Adrenal gland (tissue), 12 donors: Measurements from ENCODE around the gene GALNTL6. TPM values are rescaled to one million over a fixed set of nuclear protein-coding genes. Genes with fewer than 3 reads are reported as not detected.
"Not testable (repeated sequence)": the region's sequence is repeated elsewhere in the genome, so short reads cannot be mapped to it uniquely, and the experiment has no call there.

Experiments used
- DNase-seq, 7 donors: peaks; one replicate each; pipeline ENCODE4 v3.0.0-alpha.2; 2019 to 2020
- H3K27ac ChIP-seq, 5 donors: fragments of 200-600 bp; sonication (generic) in 4 of 5; 1 replicate in 3 of 5; 2 replicates in 2 of 5; pipeline versions ENCODE4 v1.5.1 to v1.8.0; 2016 to 2020; ENCODE audit warnings: mild to moderate bottlenecking in 1 of 5
- H3K27me3 ChIP-seq: fragments of 200-600 bp; 2 replicates; pipeline ENCODE4 v1.8.0; 2021
- H3K36me3 ChIP-seq, 2 donors: fragments of 200-600 bp; replicated peaks in 1 of 2; 1 replicate in 1 of 2; 2 replicates in 1 of 2; pipeline versions ENCODE4 v1.5.1 to v1.8.0; 2018 to 2022
- H3K4me1 ChIP-seq, 2 donors: fragments of 200-600 bp; replicated peaks in 1 of 2; 1 replicate in 1 of 2; 2 replicates in 1 of 2; pipeline versions ENCODE4 v1.5.1 to v1.8.0; 2018 to 2021
- H3K4me3 ChIP-seq, 4 donors: fragments of 200-600 bp; sonication (generic) in 3 of 4; one replicate each; pipeline ENCODE4 v1.5.1; 2016 to 2018
- H3K9me3 ChIP-seq, 3 donors: fragments of 200-600 bp; sonication (generic) in 1 of 3; replicated peaks in 1 of 3; 1 replicate in 2 of 3; 2 replicates in 1 of 3; pipeline versions ENCODE4 v1.5.1 to v1.8.0; 2016 to 2021
- CTCF ChIP-seq, 6 experiments: fragments of 450-650 bp in 4 of 6; fragments of 200-600 bp in 2 of 6; sonication (generic) in 1 of 6; IDR thresholded peaks; 1 replicate in 5 of 6; 2 replicates in 1 of 6; pipeline versions ENCODE4 v1.5.1 to v1.8.0; 2016 to 2021; ENCODE audit warnings: antibody characterized with exemption in 6 of 6, mild to moderate bottlenecking in 2 of 6, moderate library complexity in 1 of 6
- POLR2A ChIP-seq, 2 donors: fragments of 450-650 bp; IDR thresholded peaks; one replicate each; pipeline ENCODE4 v1.6.1; 2017; ENCODE audit warnings: antibody characterized with exemption in 2 of 2, mild to moderate bottlenecking in 2 of 2, moderate library complexity in 1 of 2
- WGBS, 4 donors: extraction: QIAGEN DNeasy Blood & Tissue Kit in 2 of 4; methylation state at CpG; one replicate each; pipeline versions ENCODE4 v1.1.5 to v1.1.7; 2013 to 2017; 5-methylcytosine and 5-hydroxymethylcytosine counted together
- intact Hi-C, 2 donors: fragments of 100-400 bp; cut with DNase I; formaldehyde crosslinking; loops; one replicate each; pipeline versions ENCODE4 v1.14.1 to v1.15.0; 2022 to 2023
- polyA plus RNA-seq, 3 donors: library from polyadenylated mRNA; stranded (reverse); fragments of 200-250 nt in 2 of 3; fragments of 350-450 nt in 1 of 3; fragmentation: Illumina TruSeq in 1 of 3; extraction: RNeasy Lipid Tissue Mini Kit (QIAGEN cat#74804) in 1 of 3; gene quantifications; one replicate each; pipeline ENCODE4 v1.2.3, GENCODE V29; 2013 to 2014
- total RNA-seq, 9 donors: library from RNA; depleted of rRNA in 4 of 9; stranded (reverse); fragments of >200 nt in 4 of 9; fragments of 120-200 nt in 1 of 9; fragmentation: NEBNext Ultra II Directional in 1 of 9; extraction: Animal tissue kit (Norgen Biotek cat#: 25700) in 1 of 9; gene quantifications; one replicate each; pipeline versions ENCODE4 v1.1.0 to v1.2.4, GENCODE V29; 2013 to 2023
- donor health status: healthy with polysubstance abuse.
- donor health status: Bipolar disorder and iron deficiency.
- donor health status: DM: yes; HTN: yes; CAD: no.
- donor health status: DM: no; HTN: no; CAD: no.
- donor health status: DM: no; HTN: no; CAD: no.
- donor health status: DM: yes; HTN: yes; CAD: no.

GALNTL6 gene
- total and polyA plus RNA-seq, 12 donors: 0.10 to 0.96 (median 0.42) TPM; not detected in 1

GRCh38 chr4:172899861-172900260, 1086.7 kb downstream of the GALNTL6 start:
- Histone ChIP-seq H3K36me3 (no peaks in the 10 kb centered on the region), H3K4me3 (no peak overlapping the region), H3K9me3 (no peaks in the 10 kb centered on the region), H3K27ac (no peak overlapping the region), H3K27me3 (no peaks in the 10 kb centered on the region), H3K4me1 (no peaks in the 10 kb centered on the region)
- TF ChIP-seq CTCF (IDR thresholded peaks at IDR 0.05): no peak
- no peak for TF ChIP-seq POLR2A (IDR thresholded peaks at IDR 0.05)
- intact Hi-C loops: no loop called here
- WGBS, 4 donors: 79 to 81% (median 79%) methylated on average over 4 of the region's 4 CpGs
- no peak for DNase-seq

GRCh38 chr4:172900900-172901299, 1087.7 kb downstream of the GALNTL6 start:
- intact Hi-C loops: no loop called here
- Histone ChIP-seq H3K27me3 (no peaks in the 10 kb centered on the region), H3K27ac (no peak overlapping the region), H3K4me3 (no peak overlapping the region), H3K9me3 (no peaks in the 10 kb centered on the region), H3K4me1 (no peaks in the 10 kb centered on the region), H3K36me3 (no peaks in the 10 kb centered on the region)
- WGBS, 4 donors: 46 to 51% (median 47%) methylated on average over 4 of the region's 4 CpGs
- no peak for DNase-seq
- TF ChIP-seq POLR2A (IDR thresholded peaks at IDR 0.05) (no peak), CTCF (IDR thresholded peaks at IDR 0.05) (no peak)

GRCh38 chr4:172912468-172912867, 1099.3 kb downstream of the GALNTL6 start:
- H3K4me3 ChIP-seq, H3K9me3 ChIP-seq, H3K27me3 ChIP-seq, intact Hi-C loops, H3K4me1 ChIP-seq, H3K36me3 ChIP-seq, H3K27ac ChIP-seq, DNase-seq: not testable (repeated sequence)
- WGBS, 4 donors: 82 to 88% (median 84%) methylated on average over 5 to 8 of the region's 8 CpGs

- H3K9me3 ChIP-seq, H3K4me3 ChIP-seq, H3K36me3 ChIP-seq, H3K27me3 ChIP-seq, DNase-seq, intact Hi-C loops, H3K27ac ChIP-seq, H3K4me1 ChIP-seq: not testable (repeated sequence)
- WGBS, 4 donors: 81 to 94% (median 90%) methylated on average over 3 of the region's 3 CpGs
Measured at GRCh38 chr4:172917403-172917802, 1104.2 kb downstream of the GALNTL6 start.

GRCh38 chr4:172919269-172919668, 1106.1 kb downstream of the GALNTL6 start:
- DNase-seq: no peak
- H3K4me3 ChIP-seq: no peak overlapping the region
- 90 to 98% (median 95%) methylated on average over 5 of the region's 5 CpGs for WGBS, 4 donors
- no peaks in the 10 kb centered on the region for H3K9me3 ChIP-seq
- H3K27ac ChIP-seq: no peak overlapping the region
- TF ChIP-seq CTCF (IDR thresholded peaks at IDR 0.05): no peak
- TF ChIP-seq POLR2A (IDR thresholded peaks at IDR 0.05): no peak
- no peaks in the 10 kb centered on the region for H3K36me3 ChIP-seq
- H3K4me1 ChIP-seq: no peaks in the 10 kb centered on the region
- no peaks in the 10 kb centered on the region for H3K27me3 ChIP-seq
- intact Hi-C loops: no loop called here
